K562 (cell line): Measurements from ENCODE around the gene HMGB2. TPM values are rescaled to one million over a fixed set of nuclear protein-coding genes. Genes with fewer than 3 reads are reported as not detected.

ENCODE experiments used
- ATAC-seq: fragments of 200-7000 bp; cut with Tn5 transposase; 3 replicates; pipeline ENCODE4 v1.9.1; 2020; ENCODE audit warnings: moderate library complexity
- Bru-seq: library from RNA; stranded (reverse); fragments of 400-500 nt; gene quantifications from one replicate; lab custom pipeline; 2021; lab: Mats Ljungman, UMichigan
- BruChase-seq, 2 experiments: library from RNA; stranded (reverse); fragments of 400-500 nt; gene quantifications; one replicate each; lab custom pipeline; 2021; lab: Mats Ljungman, UMichigan
- BruUV-seq: library from RNA; stranded (reverse); fragments of 400-500 nt; replicated peaks from 2 replicates; lab custom pipeline; 2021; lab: Mats Ljungman, UMichigan
- CTCF ChIA-PET: fragments of 300-600 bp; formaldehyde crosslinking; extraction: SDS; loops from one replicate; lab custom pipeline; 2021; ENCODE audit warnings: low intra/inter-chr PET ratio; lab: Yijun Ruan, JAX
- POLR2A ChIA-PET: fragments of 300-600, 350-650 bp; sonication (Branson Sonifier 250); formaldehyde crosslinking; extraction: SDS; loops from one replicate; lab custom pipeline; 2021; ENCODE audit warnings: antibody characterized with exemption, inconsistent platforms; lab: Yijun Ruan, JAX
- DNase-seq, 4 experiments: peaks; one replicate each; pipeline versions ENCODE4 v3.0.0 to v3.0.0-alpha.2; 2011 to 2018; ENCODE audit warnings: low spot score in 3 of 4, mixed read lengths in 3 of 4; ENCODE audit errors: extremely low read depth in 1 of 4
- FAIRE-seq: peaks from 2 replicates; lab custom pipeline; 2011; peaks lifted over from hg19 to GRCh38; lab: Jason Lieb, UNC
- H2AFZ ChIP-seq: 2 replicates; pipeline ENCODE4 v1.6.0; 2011; ENCODE audit warnings: low read depth, low read length, control low read depth, inconsistent platforms
- H3K27ac ChIP-seq: fragments of 200-600 bp; 3 replicates; pipeline ENCODE4 v1.8.0; 2011; ENCODE audit warnings: low read depth, mild to moderate bottlenecking, control low read depth, inconsistent platforms, low read length, moderate library complexity, mixed read lengths; ENCODE audit errors: extremely low read depth
- H3K27me3 ChIP-seq, 2 experiments: fragments of 300-600 bp in 1 of 2; 2 replicates in 1 of 2; 3 replicates in 1 of 2; pipeline versions ENCODE4 v1.6.0 to v1.8.0; 2011; ENCODE audit warnings: inconsistent platforms in 2 of 2, low read length in 2 of 2, mild to moderate bottlenecking in 1 of 2, mixed read lengths in 1 of 2, moderate library complexity in 1 of 2; ENCODE audit not compliant: control insufficient read depth in 2 of 2, insufficient read depth in 2 of 2
- H3K36me3 ChIP-seq: fragments of 300-600 bp; 3 replicates; pipeline ENCODE4 v1.8.0; 2011; ENCODE audit warnings: mild to moderate bottlenecking, low read length, inconsistent platforms; ENCODE audit not compliant: control insufficient read depth, insufficient read depth
- H3K4me1 ChIP-seq, 2 experiments: fragments of 200-600 bp in 1 of 2; replicated peaks in 1 of 2; 2 replicates in 1 of 2; 3 replicates in 1 of 2; pipeline versions ENCODE4 v1.5.1 to v1.8.0; 2011; ENCODE audit warnings: inconsistent platforms in 2 of 2, low read length in 2 of 2, mild to moderate bottlenecking in 1 of 2, mixed read lengths in 1 of 2, moderate library complexity in 1 of 2; ENCODE audit not compliant: control insufficient read depth in 2 of 2, insufficient read depth in 2 of 2
- H3K4me2 ChIP-seq: 2 replicates; pipeline ENCODE4 v1.6.1; 2011; ENCODE audit warnings: low read length, control low read depth, inconsistent platforms, mixed read lengths; ENCODE audit not compliant: insufficient read depth
- H3K4me3 ChIP-seq: fragments of 200-600 bp; sonication (generic), shearing (Covaris generic); 2 replicates; pipeline ENCODE4 v1.5.1; 2016; ENCODE audit warnings: control low read depth, inconsistent platforms
- H3K79me2 ChIP-seq: fragments of 200-600 bp; 3 replicates; pipeline ENCODE4 v1.8.0; 2011; ENCODE audit warnings: low read length, inconsistent platforms; ENCODE audit not compliant: control insufficient read depth, insufficient read depth
- H3K9ac ChIP-seq, 2 experiments: 2 replicates each; pipeline versions ENCODE4 v1.6.0 to v1.6.1; 2011; ENCODE audit warnings: low read depth in 2 of 2, low read length in 2 of 2, control low read depth in 1 of 2, inconsistent platforms in 1 of 2, mild to moderate bottlenecking in 1 of 2, mixed read lengths in 1 of 2; ENCODE audit not compliant: insufficient read depth in 1 of 2
- H3K9me1 ChIP-seq: one replicate; pipeline ENCODE4 v1.6.0; 2011; ENCODE audit warnings: inconsistent platforms, mild to moderate bottlenecking, low read length, moderate library complexity; ENCODE audit not compliant: control insufficient read depth, insufficient read depth
- H3K9me3 ChIP-seq: replicated peaks from 2 replicates; pipeline ENCODE4 v1.5.1; 2011; ENCODE audit warnings: low read depth, low read length, inconsistent platforms; ENCODE audit not compliant: control insufficient read depth, insufficient read depth
- H4K20me1 ChIP-seq: replicated peaks from 2 replicates; pipeline ENCODE4 v1.6.1; 2011; ENCODE audit warnings: low read length, inconsistent platforms, mixed read lengths; ENCODE audit not compliant: control insufficient read depth, insufficient read depth
- HOXB6 ChIP-seq: fragments of 250-450 bp; sonication (Bioruptor Pico); IDR thresholded peaks from 2 replicates; pipeline ENCODE4 v1.5.1; 2022; ENCODE audit warnings: mild to moderate bottlenecking, borderline replicate concordance
- MEF2D ChIP-seq: conservative IDR thresholded peaks from 2 replicates; pipeline ENCODE4 v1.6.1; 2016; ENCODE audit warnings: low read depth, missing genetic modification characterization, missing compliant biosample characterization
- NBN ChIP-seq: fragments of 450-650 bp; IDR thresholded peaks from 2 replicates; pipeline ENCODE4 v1.6.1; 2016; ENCODE audit warnings: low read depth, mild to moderate bottlenecking
- RBM22 ChIP-seq: fragments of 200-400 bp; formaldehyde crosslinking; IDR thresholded peaks from 2 replicates; pipeline ENCODE4 v1.6.1; 2018; ENCODE audit warnings: low read length, low read depth; ENCODE audit not compliant: poor library complexity, severe bottlenecking
- ZC3H8 ChIP-seq: fragments of 450-650 bp; IDR thresholded peaks from 2 replicates; pipeline ENCODE4 v1.6.1; 2017
- ZNF184 ChIP-seq: sonication (generic); formaldehyde crosslinking; IDR thresholded peaks from 2 replicates; pipeline ENCODE4 v1.5.0; 2020; ENCODE audit warnings: missing genetic modification reagents
- WGBS: fragments of 100-300 bp; shearing (Covaris generic); methylation state at CpG from one replicate; pipeline ENCODE4 v1.1.6; 2016; ENCODE audit warnings: low coverage, mixed read lengths; ENCODE audit not compliant: insufficient coverage; ENCODE audit errors: missing lambda C conversion rate; 5-methylcytosine and 5-hydroxymethylcytosine counted together
- in situ Hi-C: fragments of 300-500 bp; cut with MboI; formaldehyde crosslinking; loops from 4 replicates; pipeline ENCODE4 v1.15.0; 2018; ENCODE audit warnings: inconsistent platforms, mixed read lengths
- intact Hi-C: fragments of 100-400 bp; cut with micrococcal nuclease; formaldehyde crosslinking; loops from 2 replicates; pipeline ENCODE4 v1.14.2; 2022
- long read RNA-seq, 3 experiments: library from polyadenylated mRNA in 2 of 3; library from RNA in 1 of 3; unstranded in 2 of 3; stranded (forward) in 1 of 3; transcript quantifications; one replicate each; pipeline ENCODE4 v2.0.0, GENCODE V29; 2019 to 2022
- polyA minus RNA-seq, 3 experiments: library from RNA; depleted of rRNA, polyadenylated mRNA; stranded (reverse); fragments of >200 nt; gene quantifications; 2 replicates each; pipeline ENCODE4 v1.2.3, GENCODE V29; 2011
- polyA plus RNA-seq, 8 experiments: library from polyadenylated mRNA; depleted of rRNA in 4 of 8; stranded (reverse) in 5 of 8; unstranded in 3 of 8; fragments of >200 nt; fragmentation: Nextera tagmentation in 2 of 8; fragmentation: Illumina TruSeq in 1 of 8; extraction: Ambion mirVana in 2 of 8; extraction: Trizol in 1 of 8; gene quantifications; 2 replicates each; pipeline versions ENCODE4 v1.2.1 to v1.2.3, GENCODE V29; 2011 to 2014; ENCODE audit warnings: inconsistent platforms in 1 of 8, missing spikeins in 1 of 8
- total RNA-seq, 7 experiments: library from RNA; depleted of rRNA in 6 of 7; stranded (reverse); fragments of >200 nt in 6 of 7; fragmentation: Illumina TruSeq in 2 of 7; extraction: Trizol in 2 of 7; gene quantifications; 2 replicates each; pipeline versions ENCODE4 v1.2.1 to v1.2.3, GENCODE V29; 2011 to 2021; ENCODE audit warnings: low replicate concordance in 1 of 7
- TF ChIP-seq, protein P1 (sequence below): fragments of 450-650 bp; IDR thresholded peaks from 2 replicates; pipeline ENCODE4 v1.6.1; 2016; ENCODE audit warnings: low read depth, mild to moderate bottlenecking, moderate library complexity
- TF ChIP-seq, protein P2 (sequence below): fragments of 450-650 bp; formaldehyde crosslinking; IDR thresholded peaks from 2 replicates; pipeline ENCODE4 v1.4.0; 2020; ENCODE audit warnings: mild to moderate bottlenecking, moderate library complexity

The HMGB2 gene
- 56.7 and 220 TPM in 2 replicates for total RNA-seq (2011; cell fraction: chromatin; rRNA removed; ENCODE audit: low replicate concordance)
- 58.0 and 74.9 TPM in 2 replicates for total RNA-seq (2011; cell fraction: nucleolus; rRNA removed)
- total RNA-seq (2011; cell fraction: nucleoplasm; rRNA removed): 99.8 and 119 TPM in 2 replicates
- total RNA-seq (2014; rRNA removed) (443 and 555 TPM in 2 replicates), total RNA-seq (2014; rRNA removed; fragmentation: Illumina TruSeq; extraction: Trizol) (683 and 814 TPM in 2 replicates), total RNA-seq (2015; rRNA removed; fragmentation: Illumina TruSeq; extraction: Trizol) (521 and 540 TPM in 2 replicates), total RNA-seq (2021) (283 and 309 TPM in 2 replicates), polyA plus RNA-seq (2011; rRNA removed) (436 and 626 TPM in 2 replicates), polyA plus RNA-seq (2014; fragmentation: Illumina TruSeq; extraction: Trizol) (656 and 724 TPM in 2 replicates), polyA plus RNA-seq (2014; fragmentation: Nextera tagmentation; extraction: Ambion mirVana) (100 to 1,000 TPM; 596 to 814 TPM), polyA plus RNA-seq (2014; rRNA removed) (678 and 822 TPM in 2 replicates), polyA minus RNA-seq (2011; rRNA and poly(A)+ RNA removed) (292 and 352 TPM in 2 replicates), Bru-seq, nascent RNA (percentile 99 among the genes with signal in this experiment), BruChase-seq, experiment 1, labeled RNA remaining after a 2-hour chase (percentile 100 among the genes with signal in this experiment), BruChase-seq, experiment 2, labeled RNA remaining after a 6-hour chase (percentile 100 among the genes with signal in this experiment)
- 63.6 and 149 TPM in 2 replicates for polyA plus RNA-seq (2011; cell fraction: cytosol; rRNA removed)
- polyA plus RNA-seq (2011; cell fraction: nucleus; rRNA removed): 85.9 and 178 TPM in 2 replicates
- polyA plus RNA-seq (2012): 459 and 564 TPM in 2 replicates
- 101 and 105 TPM in 2 replicates for polyA minus RNA-seq (2011; cell fraction: cytosol; rRNA and poly(A)+ RNA removed)
- 42.4 and 123 TPM in 2 replicates for polyA minus RNA-seq (2011; cell fraction: nucleus; rRNA and poly(A)+ RNA removed)
- long read RNA-seq, experiment 1, transcript HMGB2-202 (4 exons, 1,032 nt): minor isoform, 21 of 438 reads
- long read RNA-seq, experiment 1, transcript HMGB2-203 (5 exons, 1,175 nt): minor isoform, 35 of 438 reads
- long read RNA-seq, experiment 1, transcript HMGB2-201 (5 exons, 1,889 nt): major isoform, 323 of 438 reads
- long read RNA-seq, experiment 1, partial matches to known transcripts: 5 of 438 reads
- long read RNA-seq, experiment 1, other reads (novel, unspliced or antisense): 54 of 438 reads
- long read RNA-seq, experiment 2, transcript HMGB2-202 (4 exons, 1,032 nt): minor isoform, 14 of 335 reads
- long read RNA-seq, experiment 2, transcript HMGB2-205 (3 exons, 1,841 nt): minor isoform, 18 of 335 reads
- long read RNA-seq, experiment 2, transcript HMGB2-203 (5 exons, 1,175 nt): minor isoform, 15 of 335 reads
- long read RNA-seq, experiment 2, transcript HMGB2-201 (5 exons, 1,889 nt): major isoform, 118 of 335 reads
- long read RNA-seq, experiment 2, partial matches to known transcripts: 161 of 335 reads
- long read RNA-seq, experiment 2, other reads (novel, unspliced or antisense): 9 of 335 reads
- long read RNA-seq, experiment 3, transcript HMGB2-203 (5 exons, 1,175 nt): minor isoform, 17 of 302 reads
- long read RNA-seq, experiment 3, transcript HMGB2-201 (5 exons, 1,889 nt): major isoform, 219 of 302 reads
- long read RNA-seq, experiment 3, transcript HMGB2-205 (3 exons, 1,841 nt): minor isoform, 32 of 302 reads
- long read RNA-seq, experiment 3, transcript HMGB2-202 (4 exons, 1,032 nt): minor isoform, 7 of 302 reads
- long read RNA-seq, experiment 3, partial matches to known transcripts: 20 of 302 reads
- long read RNA-seq, experiment 3, other reads (novel, unspliced or antisense): 7 of 302 reads

DNA sequence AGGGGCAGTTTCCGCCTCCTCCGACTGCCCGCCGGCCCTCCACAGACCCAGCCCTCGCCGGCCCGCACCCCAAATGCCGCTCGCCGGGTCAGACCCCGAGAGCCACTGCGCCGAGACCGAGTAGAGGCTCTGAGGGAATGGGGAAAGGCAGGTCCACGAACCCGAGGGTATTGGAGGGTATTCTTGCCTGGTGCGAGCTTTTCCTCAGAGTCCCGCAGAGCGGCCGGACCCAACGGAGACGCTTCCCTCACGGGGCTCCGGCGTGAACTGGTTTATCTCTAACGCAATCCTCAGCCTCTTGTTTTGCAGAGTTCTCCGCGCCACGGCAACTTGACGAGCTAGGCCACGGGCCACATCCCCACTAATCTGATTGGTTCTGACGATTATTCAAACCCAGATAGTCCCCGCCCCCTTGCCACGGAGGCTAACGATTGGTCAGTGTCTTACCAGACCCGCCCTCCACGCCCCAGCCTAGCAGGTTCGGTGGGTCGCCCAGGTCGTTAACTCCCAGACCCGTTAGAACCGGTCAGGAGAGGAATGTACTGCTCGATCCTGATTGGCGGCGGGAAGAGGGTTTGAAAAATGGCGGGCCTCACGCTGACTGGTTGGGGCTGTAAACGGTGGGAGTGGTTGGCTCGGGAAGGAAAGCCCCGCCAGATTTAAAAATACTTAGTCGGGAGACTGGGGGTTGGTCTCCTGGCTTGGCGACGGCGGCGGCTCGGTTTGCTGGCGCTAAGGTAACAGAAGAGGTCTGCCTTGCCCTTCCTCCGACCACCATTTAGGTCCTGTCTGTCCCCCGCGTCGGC is at the start of gene HMGB2:
Gene HMGB2 (minus strand): TSS at position 274 of the 806 bp plus-strand sequence. CDS start 709 bp downstream, outside the sequence.
- ChIA-PET POLR2A (interaction anchor here (0.6 to 8.8 kb wide), 33 partner anchors 9 to 1178 kb away, joined by 3 to 123 read pairs (median 4); partner anchors contain the start of genes CEP44, FBXO8 and SAP30), CTCF (no interaction called here)
- in situ Hi-C loops (loop anchor here (5.0 kb wide), 1 partner anchor 33 kb away; no protein-coding TSS in a partner anchor), intact Hi-C loops (loop anchor here (1.0 to 10.0 kb wide), 3 partner anchors 35 to 951 kb away; partner anchors contain the start of genes CEP44 and FBXO8)
- H3K9me1 ChIP-seq: no peaks in the 10 kb centered on the region
- peak within 1 kb of the TSS; percentile 99 for H3K27ac ChIP-seq
- H3K27me3 ChIP-seq: no peaks in the 10 kb centered on the region
- peak; percentile 88 for ATAC-seq
- no TSS peak for BruUV-seq
- peaks cover 55% of the 10 kb centered on the region for H3K79me2 ChIP-seq
- under 1% methylated on average over 60 of the region's 61 CpGs for WGBS
- H2AFZ ChIP-seq: peak within 1 kb of the TSS; percentile 90
- H3K36me3 ChIP-seq: peaks cover 42% of the 10 kb centered on the region
- H3K4me1 ChIP-seq: peaks cover 4 to 13% of the 10 kb centered on the region in 2 experiments; a peak in 4 of 5 replicates
- peak; percentile 99 for FAIRE-seq
- peak within 1 kb of the TSS; percentile 91 for H3K4me2 ChIP-seq
- peak; percentile 98 to 100 (median 99) for DNase-seq
- peak within 1 kb of the TSS; percentile 95 for H3K4me3 ChIP-seq
- peak within 1 kb of the TSS; percentile 99 to 100 for H3K9ac ChIP-seq
- no peaks in the 10 kb centered on the region; the same call in 1 of the 2 replicates for H4K20me1 ChIP-seq
- H3K9me3 ChIP-seq: no peaks in the 10 kb centered on the region
- no peak for TF ChIP-seq HOXB6 (CRISPR knock-in tag)
- TF ChIP-seq, protein P1, sequence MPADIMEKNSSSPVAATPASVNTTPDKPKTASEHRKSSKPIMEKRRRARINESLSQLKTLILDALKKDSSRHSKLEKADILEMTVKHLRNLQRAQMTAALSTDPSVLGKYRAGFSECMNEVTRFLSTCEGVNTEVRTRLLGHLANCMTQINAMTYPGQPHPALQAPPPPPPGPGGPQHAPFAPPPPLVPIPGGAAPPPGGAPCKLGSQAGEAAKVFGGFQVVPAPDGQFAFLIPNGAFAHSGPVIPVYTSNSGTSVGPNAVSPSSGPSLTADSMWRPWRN: no peak
- TF ChIP-seq ZNF184 (CRISPR knock-in tag): no peak
- TF ChIP-seq ZC3H8: no peak
- TF ChIP-seq RBM22: peak; percentile 98
- TF ChIP-seq MEF2D (tag): no peak
- no peak; the same call in none of the 2 replicates for TF ChIP-seq NBN
- TF ChIP-seq, protein P2, sequence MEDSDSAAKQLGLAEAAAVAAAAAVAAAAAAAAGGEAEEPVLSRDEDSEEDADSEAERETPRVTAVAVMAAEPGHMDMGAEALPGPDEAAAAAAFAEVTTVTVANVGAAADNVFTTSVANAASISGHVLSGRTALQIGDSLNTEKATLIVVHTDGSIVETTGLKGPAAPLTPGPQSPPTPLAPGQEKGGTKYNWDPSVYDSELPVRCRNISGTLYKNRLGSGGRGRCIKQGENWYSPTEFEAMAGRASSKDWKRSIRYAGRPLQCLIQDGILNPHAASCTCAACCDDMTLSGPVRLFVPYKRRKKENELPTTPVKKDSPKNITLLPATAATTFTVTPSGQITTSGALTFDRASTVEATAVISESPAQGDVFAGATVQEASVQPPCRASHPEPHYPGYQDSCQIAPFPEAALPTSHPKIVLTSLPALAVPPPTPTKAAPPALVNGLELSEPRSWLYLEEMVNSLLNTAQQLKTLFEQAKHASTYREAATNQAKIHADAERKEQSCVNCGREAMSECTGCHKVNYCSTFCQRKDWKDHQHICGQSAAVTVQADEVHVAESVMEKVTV (CRISPR knock-in tag): 0 out of 2 replicates have a peak, but pooled peaks have one; percentile 8
